Esophagus muscularis mucosa (tissue), 4 donors: ENCODE data around the gene S100A12.

Experiments used
- CTCF ChIP-seq, 3 experiments: fragments of 200-600 bp in 2 of 3; fragments of 450-650 bp in 1 of 3; sonication (generic) in 2 of 3; IDR thresholded peaks; one replicate each; pipeline ENCODE4 v1.5.1; 2017 to 2019; ENCODE audit warnings: antibody characterized with exemption in 3 of 3, mild to moderate bottlenecking in 2 of 3, moderate library complexity in 1 of 3
- EP300 ChIP-seq: sonication (generic); formaldehyde crosslinking; IDR thresholded peaks from one replicate; pipeline ENCODE4 v1.6.1; 2017; ENCODE audit warnings: antibody characterized with exemption
- POLR2A ChIP-seq: fragments of 450-650 bp; IDR thresholded peaks from one replicate; pipeline ENCODE4 v1.6.1; 2017; ENCODE audit warnings: antibody characterized with exemption, moderate library complexity, mild to moderate bottlenecking, low read depth
- POLR2AphosphoS5 ChIP-seq, 2 donors: sonication (generic); formaldehyde crosslinking; IDR thresholded peaks; one replicate each; pipeline ENCODE4 v1.6.1; 2017; ENCODE audit warnings: antibody characterized with exemption in 2 of 2

- TF ChIP-seq POLR2A (no peak), CTCF (IDR thresholded peaks at IDR 0.05) (no peak), EP300 (no peak), POLR2AphosphoS5 (IDR thresholded peaks at IDR 0.05) (no peak)
Observed at GRCh38 chr1:153402226-153402625, 26.8 kb upstream of the S100A12 start.
